Retinal pigment epithelial cell (primary cell): Measurements from ENCODE around the gene SPNS3.

Experiments
- DNase-seq: peaks from one replicate; pipeline ENCODE4 v3.0.0-alpha.2; 2010; ENCODE audit warnings: low read depth
- H3K4me3 ChIP-seq: 2 replicates; pipeline ENCODE4 v1.5.1; 2011; ENCODE audit warnings: mild to moderate bottlenecking, low read length, control low read depth, moderate library complexity
- TF ChIP-seq, protein P1 (sequence below): conservative IDR thresholded peaks from 2 replicates; pipeline ENCODE4 v1.5.1; 2011; ENCODE audit warnings: low read depth, low read length, control low read depth, inconsistent platforms

SPNS3 gene

GRCh38 chr17:4514779-4515178, 81.0 kb downstream of the SPNS3 start:
- no peak overlapping the region for H3K4me3 ChIP-seq
- TF ChIP-seq, protein P1, sequence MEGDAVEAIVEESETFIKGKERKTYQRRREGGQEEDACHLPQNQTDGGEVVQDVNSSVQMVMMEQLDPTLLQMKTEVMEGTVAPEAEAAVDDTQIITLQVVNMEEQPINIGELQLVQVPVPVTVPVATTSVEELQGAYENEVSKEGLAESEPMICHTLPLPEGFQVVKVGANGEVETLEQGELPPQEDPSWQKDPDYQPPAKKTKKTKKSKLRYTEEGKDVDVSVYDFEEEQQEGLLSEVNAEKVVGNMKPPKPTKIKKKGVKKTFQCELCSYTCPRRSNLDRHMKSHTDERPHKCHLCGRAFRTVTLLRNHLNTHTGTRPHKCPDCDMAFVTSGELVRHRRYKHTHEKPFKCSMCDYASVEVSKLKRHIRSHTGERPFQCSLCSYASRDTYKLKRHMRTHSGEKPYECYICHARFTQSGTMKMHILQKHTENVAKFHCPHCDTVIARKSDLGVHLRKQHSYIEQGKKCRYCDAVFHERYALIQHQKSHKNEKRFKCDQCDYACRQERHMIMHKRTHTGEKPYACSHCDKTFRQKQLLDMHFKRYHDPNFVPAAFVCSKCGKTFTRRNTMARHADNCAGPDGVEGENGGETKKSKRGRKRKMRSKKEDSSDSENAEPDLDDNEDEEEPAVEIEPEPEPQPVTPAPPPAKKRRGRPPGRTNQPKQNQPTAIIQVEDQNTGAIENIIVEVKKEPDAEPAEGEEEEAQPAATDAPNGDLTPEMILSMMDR = no peak
- no peak for DNase-seq

GRCh38 chr17:4515501-4515900, 81.8 kb downstream of the SPNS3 start:
- DNase-seq = no peak
- TF ChIP-seq, protein P1 = no peak
- no peak overlapping the region for H3K4me3 ChIP-seq

GRCh38 chr17:4516735-4517134, 83.0 kb downstream of the SPNS3 start:
- TF ChIP-seq, protein P1 = no peak
- H3K4me3 ChIP-seq = no peak overlapping the region
- no peak for DNase-seq

DNA sequence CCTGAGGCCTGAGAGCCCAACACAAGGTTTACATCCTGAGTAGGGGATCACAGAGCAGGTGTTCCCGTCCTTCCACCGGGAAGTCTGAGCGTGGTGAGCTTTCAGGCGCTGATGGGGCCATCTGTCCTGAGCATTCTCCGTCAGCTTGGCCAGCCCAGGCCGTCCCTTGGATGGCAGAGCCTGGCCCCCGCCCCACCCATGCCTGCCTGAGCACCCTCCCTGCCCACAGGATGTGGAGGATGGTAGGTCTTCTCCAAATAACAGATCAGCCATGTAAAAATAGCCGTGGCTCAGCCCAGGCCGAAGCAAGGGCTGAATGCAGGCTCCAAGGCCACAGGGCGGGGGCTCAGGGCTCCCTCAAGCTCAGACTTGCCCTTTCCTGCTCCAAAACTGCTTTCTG, 85.2 kb downstream of the SPNS3 start:
- TF ChIP-seq, protein P1 = no peak
- no peak for DNase-seq
- no peak overlapping the region for H3K4me3 ChIP-seq

- TF ChIP-seq, protein P1 = no peak
- no peak overlapping the region for H3K4me3 ChIP-seq
- DNase-seq = no peak
Measured at GRCh38 chr17:4519361-4519788, 85.6 kb downstream of the SPNS3 start.

- no peak for DNase-seq
- H3K4me3 ChIP-seq = no peak overlapping the region
- TF ChIP-seq, protein P1 = no peak
Measured at GRCh38 chr17:4520060-4520893, 86.5 kb downstream of the SPNS3 start.
